GM12872 (cell line): ENCODE data around the gene RASSF5.

Source experiments
- CTCF ChIP-seq: IDR thresholded peaks from 3 replicates; pipeline ENCODE4 v1.5.1; 2011; ENCODE audit warnings: low read depth, mild to moderate bottlenecking, low read length, moderate library complexity; ENCODE audit not compliant: insufficient read depth

The RASSF5 gene

DNA sequence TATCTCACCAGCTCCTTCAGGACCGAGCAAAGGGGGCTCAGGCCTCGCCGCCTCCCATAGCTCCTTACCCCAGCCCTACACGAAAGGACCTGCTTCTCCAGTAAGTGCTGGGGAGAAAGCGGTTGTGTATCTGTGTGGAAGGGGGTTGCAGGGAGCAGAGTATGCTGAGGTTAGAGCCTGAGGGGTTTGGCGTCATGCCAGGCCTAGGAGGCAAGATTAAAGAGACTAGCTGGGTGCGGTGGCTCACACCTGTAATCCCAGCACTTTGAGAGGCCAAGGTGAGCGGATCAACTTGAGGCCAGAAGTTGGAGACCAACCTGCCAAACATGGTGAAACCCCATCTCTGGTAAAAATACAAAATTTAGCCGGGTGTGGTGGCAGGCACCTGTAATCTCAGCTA, 14.1 kb upstream of the RASSF5 start:
- no peak for TF ChIP-seq CTCF

GRCh38 chr1:206495011-206495461, 12.3 kb upstream of the RASSF5 start:
- TF ChIP-seq CTCF = no peak

DNA sequence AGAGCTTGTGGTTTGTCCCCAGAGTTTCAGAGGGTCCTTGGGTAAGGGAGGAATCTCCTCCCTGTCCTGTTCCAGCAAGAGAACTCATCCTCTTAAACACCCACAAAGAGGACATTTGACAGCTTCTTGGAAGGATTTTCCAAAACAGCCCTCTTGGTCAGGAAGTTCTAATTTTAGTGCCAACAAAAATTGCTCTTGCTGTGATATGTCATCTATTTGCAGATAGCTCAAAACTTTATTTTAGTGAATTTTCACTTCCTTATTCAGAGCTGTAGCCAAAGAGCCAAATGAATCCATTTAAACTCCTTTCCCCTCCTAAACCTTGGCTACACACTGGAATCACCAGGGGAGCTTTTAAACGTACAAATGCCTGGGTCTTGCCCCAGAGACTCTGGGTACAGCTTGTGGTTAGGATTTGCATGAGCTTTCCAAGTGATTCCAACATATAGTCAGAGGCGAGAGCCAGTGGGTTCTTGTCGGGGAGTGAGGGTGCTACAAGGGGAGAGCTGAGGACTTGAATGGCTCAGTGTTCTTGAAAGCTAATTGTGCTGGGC, 11.8 kb upstream of the RASSF5 start:
- TF ChIP-seq CTCF = no peak

DNA sequence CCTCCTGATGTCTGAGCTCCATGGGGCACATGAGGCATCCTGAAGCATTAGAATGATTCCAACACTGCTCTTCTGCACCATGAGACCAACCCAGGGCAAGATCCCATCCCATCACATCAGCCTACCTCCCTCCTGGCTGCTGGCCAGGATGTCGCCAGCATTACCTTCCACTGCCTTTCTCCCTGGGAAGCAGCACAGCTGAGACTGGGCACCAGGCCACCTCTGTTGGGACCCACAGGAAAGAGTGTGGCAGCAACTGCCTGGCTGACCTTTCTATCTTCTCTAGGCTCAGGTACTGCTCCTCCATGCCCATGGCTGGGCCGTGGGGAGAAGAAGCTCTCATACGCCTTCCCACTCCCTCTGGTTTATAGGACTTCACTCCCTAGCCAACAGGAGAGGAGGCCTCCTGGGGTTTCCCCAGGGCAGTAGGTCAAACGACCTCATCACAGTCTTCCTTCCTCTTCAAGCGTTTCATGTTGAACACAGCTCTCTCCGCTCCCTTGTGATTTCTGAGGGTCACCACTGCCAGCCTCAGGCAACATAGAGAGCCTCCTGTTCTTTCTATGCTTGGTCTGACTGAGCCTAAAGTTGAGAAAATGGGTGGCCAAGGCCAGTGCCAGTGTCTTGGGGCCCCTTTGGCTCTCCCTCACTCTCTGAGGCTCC, 11.1 kb upstream of the RASSF5 start:
- TF ChIP-seq CTCF = no peak

- no peak for TF ChIP-seq CTCF
These were observed 10.0 kb upstream of the RASSF5 start for GRCh38 chr1:206497363-206497762.

GRCh38 chr1:206497774-206498173, 9.6 kb upstream of the RASSF5 start:
- TF ChIP-seq CTCF = no peak

DNA sequence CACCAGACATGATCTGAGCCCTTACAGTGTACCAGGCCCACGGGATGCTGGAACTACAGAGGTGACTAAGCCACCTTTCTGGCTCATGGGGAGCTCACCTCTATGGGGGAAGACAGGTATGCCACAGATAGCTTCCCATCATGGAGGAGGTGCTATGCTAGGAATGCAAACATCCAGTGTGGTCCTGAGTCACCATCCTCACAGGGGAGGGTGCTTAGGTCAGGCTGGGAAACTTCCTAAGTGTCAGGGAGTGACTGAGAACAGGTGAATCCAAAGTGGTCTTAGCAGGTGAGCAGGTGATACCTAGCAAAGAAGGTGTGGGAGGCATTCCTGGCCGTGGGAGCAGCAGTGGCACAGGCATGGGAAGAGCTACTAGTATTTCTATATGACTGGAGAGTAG, 8.6 kb upstream of the RASSF5 start:
- TF ChIP-seq CTCF = no peak
